Spleen (tissue), 11 donors: Measurements from ENCODE around the gene MEX3B. TPM values are rescaled to one million over a fixed set of nuclear protein-coding genes. Genes with fewer than 3 reads are reported as not detected.

ENCODE experiments used
- DNase-seq: peaks from one replicate; pipeline ENCODE4 v3.0.0-alpha.2; 2020
- H3K27ac ChIP-seq, 8 donors: fragments of 200-600 bp; sonication (generic) in 7 of 8; 1 replicate in 4 of 8; 2 replicates in 4 of 8; pipeline versions ENCODE4 v1.5.0 to v1.8.0; 2016 to 2021; ENCODE audit warnings: inconsistent platforms in 4 of 8, mild to moderate bottlenecking in 4 of 8, moderate library complexity in 1 of 8
- H3K27me3 ChIP-seq, 7 donors: fragments of 200-600 bp; sonication (generic) in 6 of 7; replicated peaks in 1 of 7; 1 replicate in 4 of 7; 2 replicates in 3 of 7; pipeline versions ENCODE4 v1.5.0 to v1.8.0; 2016 to 2021; ENCODE audit warnings: inconsistent platforms in 3 of 7, mild to moderate bottlenecking in 1 of 7
- H3K36me3 ChIP-seq, 6 donors: fragments of 200-600 bp; sonication (generic) in 5 of 6; 1 replicate in 4 of 6; 2 replicates in 2 of 6; pipeline versions ENCODE4 v1.5.0 to v1.8.0; 2016 to 2021; ENCODE audit warnings: inconsistent platforms in 2 of 6
- H3K4me1 ChIP-seq, 6 donors: fragments of 200-600 bp; sonication (generic) in 5 of 6; 1 replicate in 3 of 6; 2 replicates in 3 of 6; pipeline versions ENCODE4 v1.5.0 to v1.8.0; 2016 to 2021; ENCODE audit warnings: inconsistent platforms in 3 of 6
- H3K4me3 ChIP-seq, 8 donors: fragments of 200-600 bp; sonication (generic) in 7 of 8; 1 replicate in 4 of 8; 2 replicates in 4 of 8; pipeline versions ENCODE4 v1.5.0 to v1.8.0; 2016 to 2021; ENCODE audit warnings: inconsistent platforms in 4 of 8, mild to moderate bottlenecking in 4 of 8, moderate library complexity in 2 of 8
- H3K9me3 ChIP-seq, 8 donors: fragments of 200-600 bp; sonication (generic) in 7 of 8; 1 replicate in 4 of 8; 2 replicates in 4 of 8; pipeline versions ENCODE4 v1.5.0 to v1.8.0; 2016 to 2021; ENCODE audit warnings: inconsistent platforms in 4 of 8
- POLR2A ChIP-seq, 3 donors: fragments of 450-650 bp; IDR thresholded peaks; one replicate each; pipeline ENCODE4 v1.5.1; 2017; ENCODE audit warnings: antibody characterized with exemption in 3 of 3, mild to moderate bottlenecking in 1 of 3
- POLR2AphosphoS5 ChIP-seq, 3 donors: sonication (generic); formaldehyde crosslinking; IDR thresholded peaks; one replicate each; pipeline ENCODE4 v1.5.1; 2017; ENCODE audit warnings: antibody characterized with exemption in 3 of 3
- WGBS, 5 donors: extraction: QIAGEN DNeasy Blood & Tissue Kit in 3 of 5; methylation state at CpG; one replicate each; pipeline versions ENCODE4 v1.1.5 to v1.1.7; 2013 to 2018; 5-methylcytosine and 5-hydroxymethylcytosine counted together
- intact Hi-C: fragments of 100-400 bp; cut with DNase I; formaldehyde crosslinking; loops from one replicate; pipeline ENCODE4 v1.15.0; 2023; ENCODE audit warnings: low total_unique reads
- polyA plus RNA-seq, 3 donors: library from polyadenylated mRNA; stranded (reverse); fragments of 200-250 nt; gene quantifications; one replicate each; pipeline ENCODE4 v1.2.1, GENCODE V29; 2013
- total RNA-seq, 7 donors: library from RNA; depleted of rRNA in 3 of 7; stranded (reverse); fragments of >200 nt in 3 of 7; fragmentation: NEBNext Ultra II Directional in 4 of 7; extraction: Animal tissue kit (Norgen Biotek cat#: 25700) in 4 of 7; gene quantifications; one replicate each; pipeline versions ENCODE4 v1.1.0 to v1.2.1, GENCODE V29; 2016 to 2021
- TF ChIP-seq, protein P1 (sequence below), 11 experiments: fragments of 200-600 bp in 7 of 11; fragments of 450-650 bp in 4 of 11; sonication (generic) in 4 of 11; IDR thresholded peaks in 8 of 11; conservative IDR thresholded peaks in 3 of 11; 1 replicate in 7 of 11; 2 replicates in 4 of 11; pipeline versions ENCODE4 v1.4.0 to v1.8.0; 2016 to 2021; ENCODE audit warnings: antibody characterized with exemption in 11 of 11, inconsistent platforms in 4 of 11, mild to moderate bottlenecking in 1 of 11
- donor health status: healthy with polysubstance abuse.
- donor health status: DM: no; HTN: no; CAD: no; lungs with moderate emphysema.
- donor health status: DM: no; HTN: no; CAD: no.
- donor health status: Bipolar disorder and iron deficiency.
- donor health status: healthy.
- donor health status: DM: no; HTN: no; CAD: no.
- donor health status: DM: yes; HTN: yes; CAD: no.

The MEX3B gene
- total and polyA plus RNA-seq, 10 donors, result 0.95 to 2.1 (median 1.3) TPM

DNA sequence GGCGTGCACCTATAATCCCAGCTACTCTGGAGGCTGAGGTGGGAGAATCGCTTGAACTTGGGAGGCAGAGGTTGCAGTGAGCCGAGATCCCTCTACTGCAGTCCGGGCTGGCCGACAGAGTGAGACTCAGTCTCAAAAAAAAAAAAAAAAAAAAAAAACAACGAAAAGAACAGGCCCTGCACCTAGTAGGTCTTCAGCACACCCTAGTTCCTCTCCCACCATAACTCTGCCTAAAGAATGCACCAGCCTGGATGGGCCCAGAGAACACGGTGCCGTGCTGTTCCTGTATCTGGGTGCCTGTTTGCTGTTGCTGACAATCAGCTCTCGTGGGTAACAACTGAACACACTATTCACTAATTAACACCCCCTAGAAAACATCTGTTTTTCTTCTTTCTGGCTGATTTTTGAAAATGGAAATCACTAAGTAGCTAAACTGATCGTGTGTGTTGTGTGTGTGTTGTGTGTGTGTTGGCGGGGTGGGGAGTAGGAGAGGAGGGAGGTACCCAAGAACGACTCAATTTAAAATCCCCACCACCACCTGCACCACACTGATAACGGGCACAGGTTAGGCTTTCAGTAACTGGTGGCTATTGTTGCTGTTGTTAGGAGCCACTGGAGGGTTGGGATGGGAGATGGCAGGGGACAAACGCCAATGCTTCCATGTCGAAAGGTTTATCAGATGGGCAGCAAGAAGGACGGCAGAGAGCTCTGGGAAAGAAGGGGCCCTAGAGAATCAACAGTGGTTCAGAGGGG lies 40.6 kb upstream of the MEX3B start:
- H3K4me3 ChIP-seq, result no peak overlapping the region
- H3K27me3 ChIP-seq, result peaks cover 0 to 4% (median 0%) of the 10 kb centered on the region in 7 donors
- no peaks in the 10 kb centered on the region for H3K36me3 ChIP-seq
- TF ChIP-seq POLR2AphosphoS5 (IDR thresholded peaks at IDR 0.05), result no peak
- no peak for TF ChIP-seq POLR2A (IDR thresholded peaks at IDR 0.05)
- TF ChIP-seq, protein P1, sequence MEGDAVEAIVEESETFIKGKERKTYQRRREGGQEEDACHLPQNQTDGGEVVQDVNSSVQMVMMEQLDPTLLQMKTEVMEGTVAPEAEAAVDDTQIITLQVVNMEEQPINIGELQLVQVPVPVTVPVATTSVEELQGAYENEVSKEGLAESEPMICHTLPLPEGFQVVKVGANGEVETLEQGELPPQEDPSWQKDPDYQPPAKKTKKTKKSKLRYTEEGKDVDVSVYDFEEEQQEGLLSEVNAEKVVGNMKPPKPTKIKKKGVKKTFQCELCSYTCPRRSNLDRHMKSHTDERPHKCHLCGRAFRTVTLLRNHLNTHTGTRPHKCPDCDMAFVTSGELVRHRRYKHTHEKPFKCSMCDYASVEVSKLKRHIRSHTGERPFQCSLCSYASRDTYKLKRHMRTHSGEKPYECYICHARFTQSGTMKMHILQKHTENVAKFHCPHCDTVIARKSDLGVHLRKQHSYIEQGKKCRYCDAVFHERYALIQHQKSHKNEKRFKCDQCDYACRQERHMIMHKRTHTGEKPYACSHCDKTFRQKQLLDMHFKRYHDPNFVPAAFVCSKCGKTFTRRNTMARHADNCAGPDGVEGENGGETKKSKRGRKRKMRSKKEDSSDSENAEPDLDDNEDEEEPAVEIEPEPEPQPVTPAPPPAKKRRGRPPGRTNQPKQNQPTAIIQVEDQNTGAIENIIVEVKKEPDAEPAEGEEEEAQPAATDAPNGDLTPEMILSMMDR (IDR thresholded peaks at IDR 0.05 in 8 of 11, conservative IDR thresholded peaks at IDR 0.05 in 3 of 11), result no peak
- DNase-seq, result peak; percentile 16
- WGBS, 5 donors, result 86 to 93% (median 88%) methylated on average over 15 to 16 of the region's 16 CpGs
- no peaks in the 10 kb centered on the region for H3K4me1 ChIP-seq
- intact Hi-C loops, result no loop called here
- no peaks in the 10 kb centered on the region for H3K9me3 ChIP-seq
- H3K27ac ChIP-seq, result no peak overlapping the region

DNA sequence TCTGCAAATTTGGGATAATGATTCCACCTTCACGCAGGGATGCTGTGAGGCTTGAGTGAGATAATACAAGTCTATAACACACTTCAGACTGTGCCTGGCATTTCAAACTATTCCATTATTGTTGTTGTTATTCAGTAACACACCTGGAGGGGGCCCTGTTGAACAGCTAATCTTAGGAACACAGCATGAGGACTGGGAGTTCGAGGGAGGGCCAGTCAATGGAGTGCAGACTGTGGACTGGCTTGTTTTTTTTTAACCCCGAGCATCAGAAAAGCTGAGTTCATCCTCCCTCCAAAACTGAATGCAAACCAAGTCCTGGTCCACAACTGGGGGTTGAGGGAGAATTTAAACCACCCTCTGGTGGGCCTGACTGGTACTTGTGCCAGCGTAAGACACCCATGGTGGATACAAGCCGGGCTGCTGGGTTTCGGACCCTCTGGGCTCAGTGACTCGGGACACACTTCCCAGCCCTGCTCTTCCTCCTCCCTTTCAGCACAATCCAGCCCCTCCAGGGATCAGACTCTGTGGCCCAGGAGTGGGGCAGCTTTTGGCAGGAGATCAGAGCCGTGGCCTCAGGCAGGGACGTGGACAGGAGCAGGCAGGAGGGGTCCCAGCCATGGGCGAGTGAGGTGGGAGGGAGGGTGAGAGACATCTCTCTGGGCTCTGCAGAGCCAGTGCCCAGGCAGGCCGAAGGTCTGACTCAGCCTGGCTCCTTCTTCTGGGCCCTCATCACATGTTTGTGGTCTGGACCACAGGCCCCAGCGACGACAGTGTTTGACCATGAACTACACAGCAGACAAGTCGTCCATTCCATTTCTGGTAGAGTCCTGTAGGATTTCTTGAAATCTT lies 36.3 kb upstream of the MEX3B start:
- no peak overlapping the region for H3K27ac ChIP-seq
- intact Hi-C loops, result no loop called here
- H3K36me3 ChIP-seq, result no peaks in the 10 kb centered on the region
- H3K4me1 ChIP-seq, result no peaks in the 10 kb centered on the region
- DNase-seq, result no peak
- WGBS, 5 donors, result 72 to 79% (median 77%) methylated on average over 13 to 14 of the region's 14 CpGs
- TF ChIP-seq POLR2AphosphoS5 (IDR thresholded peaks at IDR 0.05) (no peak), POLR2A (IDR thresholded peaks at IDR 0.05) (no peak)
- TF ChIP-seq, protein P1 (IDR thresholded peaks at IDR 0.05 in 8 of 11, conservative IDR thresholded peaks at IDR 0.05 in 3 of 11), result no peak
- H3K4me3 ChIP-seq, result no peak overlapping the region
- H3K9me3 ChIP-seq, result no peaks in the 10 kb centered on the region
- H3K27me3 ChIP-seq, result peaks cover 0 to 34% (median 0%) of the 10 kb centered on the region in 7 donors

DNA sequence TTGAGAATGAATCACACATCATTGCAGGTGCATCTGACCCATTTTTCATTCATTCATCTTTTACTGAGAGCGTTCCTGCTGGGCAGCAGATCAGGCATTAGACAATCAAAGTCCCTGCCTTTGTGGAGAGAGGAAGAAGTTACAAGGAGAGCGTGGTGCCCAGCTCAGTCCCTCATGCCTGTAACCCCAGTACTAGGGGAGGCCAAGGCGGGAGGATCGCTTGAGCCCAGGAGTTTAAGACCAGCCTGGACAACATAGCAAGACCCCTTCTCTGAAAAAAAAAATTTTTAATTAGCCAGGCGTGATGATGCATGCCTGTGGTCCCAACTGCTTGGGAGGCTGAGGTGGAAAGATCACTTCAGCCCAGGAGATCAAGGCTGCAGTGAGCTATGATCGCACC lies 35.0 kb upstream of the MEX3B start:
- intact Hi-C loops, result no loop called here
- no peak for DNase-seq
- TF ChIP-seq, protein P1 (IDR thresholded peaks at IDR 0.05 in 8 of 11, conservative IDR thresholded peaks at IDR 0.05 in 3 of 11), result no peak
- TF ChIP-seq POLR2AphosphoS5 (IDR thresholded peaks at IDR 0.05), result no peak
- no peak for TF ChIP-seq POLR2A (IDR thresholded peaks at IDR 0.05)

DNA sequence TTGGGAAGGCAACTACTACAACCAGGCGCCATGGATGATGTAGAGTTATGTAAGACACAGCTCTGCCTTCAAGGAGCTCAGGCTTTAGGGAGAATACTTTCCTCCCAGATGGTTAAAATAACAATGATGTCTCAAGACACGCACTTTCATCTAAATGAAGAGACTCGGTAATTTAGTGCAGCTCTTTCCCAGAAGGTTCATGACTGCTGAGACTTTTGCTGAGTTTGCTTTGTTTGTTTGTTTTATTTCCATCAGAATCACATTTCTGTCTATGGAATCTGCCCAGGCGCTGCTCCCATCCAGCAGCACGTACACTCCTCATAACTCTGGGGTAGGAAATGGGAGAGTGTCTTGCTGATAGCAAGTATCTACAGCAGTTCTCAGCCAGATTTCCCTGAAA lies 33.9 kb upstream of the MEX3B start:
- Histone ChIP-seq H3K4me1 (no peaks in the 10 kb centered on the region), H3K9me3 (no peaks in the 10 kb centered on the region), H3K36me3 (no peaks in the 10 kb centered on the region), H3K27ac (no peak overlapping the region), H3K27me3 (peaks cover 0 to 44% (median 0%) of the 10 kb centered on the region in 7 donors), H3K4me3 (no peak overlapping the region)
- intact Hi-C loops, result no loop called here
- TF ChIP-seq, protein P1 (IDR thresholded peaks at IDR 0.05 in 8 of 11, conservative IDR thresholded peaks at IDR 0.05 in 3 of 11), result no peak
- TF ChIP-seq POLR2AphosphoS5 (IDR thresholded peaks at IDR 0.05), result no peak
- TF ChIP-seq POLR2A (IDR thresholded peaks at IDR 0.05), result no peak
- DNase-seq, result no peak
- 64 to 87% (median 75%) methylated on average over 5 of the region's 5 CpGs for WGBS, 5 donors

More for the DNA sequence above, 35.0 kb upstream of the MEX3B start:
- no peaks in the 10 kb centered on the region for H3K9me3 ChIP-seq
- no peak overlapping the region for H3K4me3 ChIP-seq
- no peaks in the 10 kb centered on the region for H3K36me3 ChIP-seq
- 85 to 96% (median 93%) methylated on average over 6 of the region's 6 CpGs for WGBS, 5 donors
- peaks cover 0 to 36% (median 0%) of the 10 kb centered on the region in 7 donors for H3K27me3 ChIP-seq
- no peak overlapping the region for H3K27ac ChIP-seq
- no peaks in the 10 kb centered on the region for H3K4me1 ChIP-seq
